Activated T-cell treated with anti-CD3 and anti-CD28 coated beads, Interleukin-2, amount 50 U/mL, for 4 hours (primary cell): ENCODE measurements around the gene LRRC4C. TPM values are rescaled to one million over a fixed set of nuclear protein-coding genes. Genes with fewer than 3 reads are reported as not detected.

Experiments used
- ATAC-seq, 2 donors: fragments of 200-7000 bp; cut with Tn5 transposase; one replicate each; pipeline ENCODE4 v1.10.0; 2021
- DNase-seq: peaks from one replicate; pipeline ENCODE4 v3.0.0-alpha.2; 2020
- H3K27me3 Mint-ChIP-seq: one replicate; pipeline ENCODE4 v1.8.0; 2021; ENCODE audit warnings: low read depth, mixed read lengths
- H3K36me3 Mint-ChIP-seq: one replicate; pipeline ENCODE4 v1.8.0; 2022; ENCODE audit warnings: mixed read lengths; ENCODE audit not compliant: insufficient read depth
- H3K4me1 Mint-ChIP-seq: one replicate; pipeline ENCODE4 v1.8.0; 2021; ENCODE audit warnings: low read depth, mixed read lengths
- H3K4me3 Mint-ChIP-seq: one replicate; pipeline ENCODE4 v1.8.0; 2021; ENCODE audit warnings: mild to moderate bottlenecking, moderate library complexity, mixed read lengths
- H3K9me3 Mint-ChIP-seq: one replicate; pipeline ENCODE4 v1.8.0; 2021; ENCODE audit warnings: mixed read lengths
- total RNA-seq, 3 donors: library from RNA; stranded (reverse); gene quantifications; one replicate each; pipeline ENCODE4 v1.2.1, GENCODE V29; 2021

The LRRC4C gene
- total RNA-seq, 3 donors from 2014 or later, result not detected

- H3K4me3 Mint-ChIP-seq, result no peak overlapping the region
- H3K9me3 Mint-ChIP-seq, result peaks cover 24% of the 10 kb centered on the region
- no peaks in the 10 kb centered on the region for H3K36me3 Mint-ChIP-seq
- no peak for DNase-seq
- H3K27me3 Mint-ChIP-seq, result no peaks in the 10 kb centered on the region
- H3K4me1 Mint-ChIP-seq, result no peaks in the 10 kb centered on the region
- ATAC-seq, result no peak
These were observed 1118.5 kb downstream of the LRRC4C start for GRCh38 chr11:40340911-40341310.

GRCh38 chr11:40338739-40339138 lies 1120.7 kb downstream of the LRRC4C start:
- ATAC-seq, result no peak
- H3K27me3 Mint-ChIP-seq, result no peaks in the 10 kb centered on the region
- DNase-seq, result no peak
- H3K4me3 Mint-ChIP-seq, result no peak overlapping the region
- no peaks in the 10 kb centered on the region for H3K4me1 Mint-ChIP-seq
- H3K36me3 Mint-ChIP-seq, result no peaks in the 10 kb centered on the region
- peaks cover 19% of the 10 kb centered on the region for H3K9me3 Mint-ChIP-seq

- H3K9me3 Mint-ChIP-seq, result peaks cover 16% of the 10 kb centered on the region
- no peaks in the 10 kb centered on the region for H3K27me3 Mint-ChIP-seq
- no peak for DNase-seq
- H3K4me1 Mint-ChIP-seq, result no peaks in the 10 kb centered on the region
- ATAC-seq, result no peak
- H3K4me3 Mint-ChIP-seq, result no peak overlapping the region
- H3K36me3 Mint-ChIP-seq, result no peaks in the 10 kb centered on the region
These were observed 1121.4 kb downstream of the LRRC4C start for GRCh38 chr11:40338062-40338461.

GRCh38 chr11:40337118-40337517 lies 1122.3 kb downstream of the LRRC4C start:
- Mint-ChIP-seq H3K4me3 (no peak overlapping the region), H3K36me3 (no peaks in the 10 kb centered on the region), H3K27me3 (no peaks in the 10 kb centered on the region), H3K9me3 (peaks cover 17% of the 10 kb centered on the region), H3K4me1 (no peaks in the 10 kb centered on the region)
- DNase-seq, result no peak
- ATAC-seq, result no peak

GRCh38 chr11:40328890-40329614 lies 1130.4 kb downstream of the LRRC4C start:
- Mint-ChIP-seq H3K27me3 (no peaks in the 10 kb centered on the region), H3K9me3 (peaks cover 12% of the 10 kb centered on the region), H3K4me3 (no peak overlapping the region), H3K36me3 (no peaks in the 10 kb centered on the region), H3K4me1 (no peaks in the 10 kb centered on the region)
- no peak for ATAC-seq
- DNase-seq, result no peak

- H3K4me3 Mint-ChIP-seq, result no peak overlapping the region
- DNase-seq, result no peak
- peaks cover 5% of the 10 kb centered on the region for H3K9me3 Mint-ChIP-seq
- H3K36me3 Mint-ChIP-seq, result no peaks in the 10 kb centered on the region
- H3K4me1 Mint-ChIP-seq, result no peaks in the 10 kb centered on the region
- H3K27me3 Mint-ChIP-seq, result no peaks in the 10 kb centered on the region
- ATAC-seq, result no peak
These were observed 1136.2 kb downstream of the LRRC4C start for GRCh38 chr11:40323241-40323640.

GRCh38 chr11:40321537-40321936 lies 1137.9 kb downstream of the LRRC4C start:
- Mint-ChIP-seq H3K9me3 (peaks cover 8% of the 10 kb centered on the region), H3K4me3 (no peak overlapping the region)

GRCh38 chr11:40316171-40316570 lies 1143.3 kb downstream of the LRRC4C start:
- Mint-ChIP-seq H3K36me3 (no peaks in the 10 kb centered on the region), H3K4me3 (no peak overlapping the region), H3K4me1 (no peaks in the 10 kb centered on the region), H3K9me3 (peaks cover 2% of the 10 kb centered on the region), H3K27me3 (no peaks in the 10 kb centered on the region)
- ATAC-seq (no peak), DNase-seq (no peak)

More at GRCh38 chr11:40321537-40321936, 1137.9 kb downstream of the LRRC4C start:
- DNase-seq (no peak), ATAC-seq (no peak)
- no peaks in the 10 kb centered on the region for H3K36me3 Mint-ChIP-seq
- no peaks in the 10 kb centered on the region for H3K27me3 Mint-ChIP-seq
- no peaks in the 10 kb centered on the region for H3K4me1 Mint-ChIP-seq

GRCh38 chr11:40315122-40315521 lies 1144.3 kb downstream of the LRRC4C start:
- ATAC-seq (no peak), DNase-seq (no peak)
- no peaks in the 10 kb centered on the region for H3K27me3 Mint-ChIP-seq
- H3K9me3 Mint-ChIP-seq, result peaks cover 2% of the 10 kb centered on the region
- no peaks in the 10 kb centered on the region for H3K4me1 Mint-ChIP-seq
- no peak overlapping the region for H3K4me3 Mint-ChIP-seq
- H3K36me3 Mint-ChIP-seq, result no peaks in the 10 kb centered on the region

GRCh38 chr11:40314327-40314726 lies 1145.1 kb downstream of the LRRC4C start:
- Mint-ChIP-seq H3K4me1 (no peaks in the 10 kb centered on the region), H3K9me3 (peaks cover 2% of the 10 kb centered on the region), H3K4me3 (no peak overlapping the region), H3K27me3 (no peaks in the 10 kb centered on the region), H3K36me3 (no peaks in the 10 kb centered on the region)
- ATAC-seq (no peak), DNase-seq (no peak)

GRCh38 chr11:40306938-40307548 lies 1152.4 kb downstream of the LRRC4C start:
- Mint-ChIP-seq H3K4me1 (no peaks in the 10 kb centered on the region), H3K4me3 (no peak overlapping the region), H3K27me3 (no peaks in the 10 kb centered on the region), H3K36me3 (no peaks in the 10 kb centered on the region), H3K9me3 (no peaks in the 10 kb centered on the region)
- DNase-seq (no peak), ATAC-seq (no peak)

GRCh38 chr11:40302669-40303068 lies 1156.8 kb downstream of the LRRC4C start:
- Mint-ChIP-seq H3K9me3 (peaks cover 8% of the 10 kb centered on the region), H3K36me3 (no peaks in the 10 kb centered on the region), H3K4me1 (no peaks in the 10 kb centered on the region), H3K4me3 (no peak overlapping the region), H3K27me3 (no peaks in the 10 kb centered on the region)
- DNase-seq, result no peak
- no peak for ATAC-seq

- Mint-ChIP-seq H3K36me3 (no peaks in the 10 kb centered on the region), H3K4me3 (no peak overlapping the region), H3K9me3 (peaks cover 8% of the 10 kb centered on the region), H3K4me1 (peaks cover 9% of the 10 kb centered on the region), H3K27me3 (peaks cover 20% of the 10 kb centered on the region)
- DNase-seq (no peak), ATAC-seq (no peak)
These were observed 1164.0 kb downstream of the LRRC4C start for GRCh38 chr11:40295466-40295865.

GRCh38 chr11:40294741-40295140 lies 1164.7 kb downstream of the LRRC4C start:
- H3K27me3 Mint-ChIP-seq, result peaks cover 20% of the 10 kb centered on the region
- no peak for ATAC-seq
- no peaks in the 10 kb centered on the region for H3K36me3 Mint-ChIP-seq
- DNase-seq, result no peak
- H3K4me3 Mint-ChIP-seq, result no peak overlapping the region
- peaks cover 9% of the 10 kb centered on the region for H3K4me1 Mint-ChIP-seq
- peaks cover 5% of the 10 kb centered on the region for H3K9me3 Mint-ChIP-seq

GRCh38 chr11:40294349-40294735 lies 1165.1 kb downstream of the LRRC4C start:
- ATAC-seq (no peak), DNase-seq (no peak)
- H3K9me3 Mint-ChIP-seq, result peaks cover under 1% of the 10 kb centered on the region
- H3K36me3 Mint-ChIP-seq, result no peaks in the 10 kb centered on the region
- H3K4me3 Mint-ChIP-seq, result no peak overlapping the region
- peaks cover 9% of the 10 kb centered on the region for H3K4me1 Mint-ChIP-seq
- H3K27me3 Mint-ChIP-seq, result peaks cover 20% of the 10 kb centered on the region
